Hematopoietic multipotent progenitor cell (in vitro differentiated cells): ENCODE measurements around the gene KHDC3L. TPM values are rescaled to one million over a fixed set of nuclear protein-coding genes. Genes with fewer than 3 reads are reported as not detected.
A peak's percentile ranks its signal among the peaks of the same experiment; 100 is the strongest.
"Not testable (repeated sequence)": the region's sequence is repeated elsewhere in the genome, so short reads cannot be mapped to it uniquely, and the experiment has no call there.

Experiments
- DNase-seq, 3 donors: peaks; one replicate each; pipeline ENCODE4 v3.0.0-alpha.2; 2011 to 2015; ENCODE audit warnings: low read depth in 2 of 3, low spot score in 2 of 3
- total RNA-seq: library from RNA; depleted of rRNA; stranded (reverse); fragments of >200 nt; gene quantifications from one replicate; pipeline ENCODE4 v1.2.3, GENCODE V29; 2012

Gene KHDC3L
- total RNA-seq, 1 donor = not detected

GRCh38 chr6:73369157-73369556 is 6.7 kb downstream of the KHDC3L start:
- DNase-seq = no peak

- DNase-seq = no peak
These were observed 7.1 kb downstream of the KHDC3L start, which contains the start of gene OOEP for GRCh38 chr6:73369563-73369962. OOEP (minus strand) TSS chr6:73369897; CDS start chr6:73369792, 105 bp downstream.

- DNase-seq = no peak
These were observed 9.5 kb downstream of the KHDC3L start for GRCh38 chr6:73371984-73372383.

- DNase-seq = no peak
These were observed 10.1 kb downstream of the KHDC3L start for GRCh38 chr6:73372516-73372915.

GRCh38 chr6:73375216-73375615 is 12.8 kb downstream of the KHDC3L start:
- no peak for DNase-seq

- no peak for DNase-seq
These were observed 14.8 kb downstream of the KHDC3L start for GRCh38 chr6:73377225-73377624.

GRCh38 chr6:73381531-73381930 is 19.1 kb downstream of the KHDC3L start:
- not testable (repeated sequence) for DNase-seq

- DNase-seq = no peak
These were observed 20.1 kb downstream of the KHDC3L start for GRCh38 chr6:73382462-73383113.

GRCh38 chr6:73388433-73388799 is 26.0 kb downstream of the KHDC3L start:
- DNase-seq = no peak

- peak in 2 of 3 donors; percentile 37 to 45 for DNase-seq
These were observed 26.5 kb downstream of the KHDC3L start for GRCh38 chr6:73388800-73389512.

GRCh38 chr6:73389854-73390253 is 27.4 kb downstream of the KHDC3L start:
- DNase-seq = no peak

- DNase-seq = no peak
These were observed 29.2 kb downstream of the KHDC3L start for GRCh38 chr6:73391675-73392074.

GRCh38 chr6:73392188-73392587 is 29.7 kb downstream of the KHDC3L start:
- not testable (repeated sequence) for DNase-seq

- no peak for DNase-seq
These were observed 30.8 kb downstream of the KHDC3L start for GRCh38 chr6:73393278-73393677.

- DNase-seq = peak in 2 of 3 donors; percentile 35 to 54
These were observed 32.3 kb downstream of the KHDC3L start, which contains the start of gene DDX43 for GRCh38 chr6:73394577-73395354. DDX43 (plus strand) TSS chr6:73394828; CDS start chr6:73394906, 78 bp downstream.

- DNase-seq = no peak
These were observed 33.4 kb downstream of the KHDC3L start for GRCh38 chr6:73395875-73396274.

GRCh38 chr6:73400656-73401055 is 38.2 kb downstream of the KHDC3L start:
- no peak for DNase-seq

GRCh38 chr6:73409395-73409794 is 46.9 kb downstream of the KHDC3L start:
- no peak for DNase-seq

GRCh38 chr6:73413102-73413501 is 50.6 kb downstream of the KHDC3L start:
- no peak for DNase-seq
